B cell (primary cell): Measurements from ENCODE around the gene CDC42EP2.

Source experiments
- CTCF ChIP-seq: fragments of 200-600 bp; IDR thresholded peaks from one replicate; pipeline ENCODE4 v1.8.0; 2022; ENCODE audit warnings: antibody characterized with exemption, mild to moderate bottlenecking
- EZH2 ChIP-seq: IDR thresholded peaks from 2 replicates; pipeline ENCODE4 v1.6.1; 2012; ENCODE audit warnings: borderline replicate concordance, low read depth, mild to moderate bottlenecking, moderate library complexity, low read length; ENCODE audit not compliant: insufficient read depth, poor library complexity, severe bottlenecking

GRCh38 chr11:65370659-65371049, 56.0 kb downstream of the CDC42EP2 start:
- TF ChIP-seq CTCF (no peak), EZH2 (no peak)
